CD4-positive, alpha-beta T cell treated with Interleukin-4 for 4 hours (primary cell): ENCODE data around the gene PRRG2.

Experiments
- DNase-seq: peaks from one replicate; pipeline ENCODE4 v3.0.0-alpha.2; 2020

Gene PRRG2

DNA sequence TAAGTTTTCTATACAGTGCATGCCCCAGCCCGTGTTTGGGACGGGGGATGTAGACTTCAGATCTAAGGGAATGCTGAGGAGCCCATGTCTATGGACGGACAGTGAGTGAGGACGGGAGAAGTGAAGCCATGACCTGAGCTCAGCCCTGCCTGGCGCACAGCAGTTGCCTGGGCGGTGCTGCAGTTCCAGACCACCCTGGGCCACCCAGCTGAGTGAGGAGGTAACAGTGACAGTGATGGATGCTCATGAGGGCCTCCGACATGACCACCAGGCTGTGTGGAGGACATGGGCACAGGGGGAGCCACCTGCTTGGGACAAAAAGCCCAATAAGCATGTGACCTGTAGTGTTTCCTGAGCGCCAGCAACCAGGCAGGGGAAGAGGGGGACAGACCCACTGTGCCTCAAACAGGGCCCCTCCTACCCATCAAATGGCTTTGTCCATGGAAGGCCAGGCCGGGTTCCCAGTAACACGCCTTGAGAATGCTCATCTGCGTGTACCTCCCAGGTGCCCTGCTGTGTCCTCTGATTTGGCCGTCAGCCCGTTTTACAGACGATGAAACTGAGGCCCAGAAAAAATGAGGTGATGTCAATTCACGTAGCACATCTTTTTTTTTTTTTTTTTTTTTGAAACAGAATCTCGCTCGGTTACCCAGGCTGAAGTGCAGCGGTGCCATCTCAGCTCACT is 23.3 kb upstream of the PRRG2 start:
- no peak for DNase-seq

DNA sequence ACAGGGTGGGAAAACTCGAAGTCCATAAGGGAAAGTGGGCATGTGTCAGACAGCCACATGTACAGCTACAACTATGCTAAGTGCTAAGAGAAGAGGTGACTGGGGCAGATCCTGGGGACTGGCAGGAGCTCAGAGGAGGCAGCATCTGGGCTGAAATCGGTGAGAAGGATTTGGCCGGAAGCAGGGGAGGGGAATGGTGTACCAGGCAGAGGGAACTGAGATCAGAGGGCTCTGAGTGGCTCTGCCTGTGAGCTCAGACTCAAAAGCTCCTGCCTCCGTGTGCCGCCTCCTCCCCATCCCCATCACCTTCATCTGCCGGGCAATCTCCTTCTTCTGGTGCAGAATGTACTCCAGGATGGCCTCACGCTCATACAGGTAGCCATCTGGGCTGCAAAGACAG is 22.5 kb upstream of the PRRG2 start:
- DNase-seq, result no peak

DNA sequence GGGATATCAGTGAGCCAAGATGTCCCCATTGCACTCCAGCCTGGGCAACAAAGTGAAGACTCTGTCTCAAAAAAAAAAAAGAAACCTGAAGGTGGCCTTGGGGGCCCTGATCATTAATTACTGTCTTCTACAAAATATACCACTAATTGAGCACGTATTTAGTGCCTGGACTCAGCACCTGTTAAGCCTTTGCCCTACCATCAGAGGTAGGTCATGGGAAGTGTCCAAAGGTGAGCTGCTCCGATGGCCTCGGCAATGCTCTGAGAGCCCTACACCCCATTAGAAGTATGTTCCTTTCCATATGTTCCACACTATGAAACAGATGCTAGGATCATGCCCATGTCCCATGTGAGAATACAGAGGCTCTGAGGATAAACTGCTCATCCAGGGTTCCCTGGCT is 21.7 kb upstream of the PRRG2 start:
- no peak for DNase-seq

DNA sequence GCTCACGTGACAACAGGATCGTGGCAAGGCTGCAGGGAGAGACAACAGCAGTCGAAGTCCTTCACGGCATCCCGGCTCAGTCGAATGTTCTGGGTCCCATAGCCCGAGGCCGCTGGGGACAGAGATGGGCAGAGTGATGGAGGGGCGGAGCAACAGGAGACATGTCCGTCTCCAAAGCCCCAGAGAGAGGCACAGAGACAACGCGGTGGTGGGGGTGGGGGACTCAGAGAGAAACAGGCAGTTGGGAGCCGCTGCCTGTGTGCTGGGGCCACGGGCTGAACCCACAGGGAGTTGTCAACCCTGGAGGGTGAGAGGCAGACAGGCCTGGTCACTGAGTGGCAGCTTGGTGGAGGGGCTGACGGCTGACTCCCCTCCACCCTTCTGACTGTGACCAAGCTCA is 21.2 kb upstream of the PRRG2 start:
- no peak for DNase-seq

DNA sequence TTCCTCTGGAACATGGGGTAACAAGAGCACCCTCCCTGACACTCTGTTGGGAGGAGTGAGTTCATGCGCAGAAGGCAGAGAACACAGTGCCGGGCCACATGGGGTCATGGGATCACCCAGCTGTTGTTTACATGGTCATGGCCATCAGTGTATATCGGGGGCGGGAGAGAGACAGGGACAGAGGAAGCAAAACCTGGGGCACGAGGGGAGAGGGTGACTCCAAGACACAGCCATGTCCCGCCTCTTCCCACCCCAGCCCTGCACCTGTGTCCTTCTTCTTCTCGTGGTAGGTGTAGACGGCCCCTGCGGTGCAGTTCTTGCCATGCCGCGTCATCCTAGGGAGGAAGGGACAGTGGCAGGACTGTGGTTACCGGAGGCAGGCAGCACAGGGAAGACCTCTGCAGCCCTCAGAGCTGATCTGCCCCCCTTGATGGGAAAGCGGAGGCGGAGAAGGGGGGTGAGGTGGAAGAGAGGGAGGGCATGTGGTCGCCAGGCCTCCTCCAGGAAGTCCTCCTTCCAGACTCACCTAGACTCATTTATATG is 20.7 kb upstream of the PRRG2 start:
- peak; percentile 48 for DNase-seq

DNA sequence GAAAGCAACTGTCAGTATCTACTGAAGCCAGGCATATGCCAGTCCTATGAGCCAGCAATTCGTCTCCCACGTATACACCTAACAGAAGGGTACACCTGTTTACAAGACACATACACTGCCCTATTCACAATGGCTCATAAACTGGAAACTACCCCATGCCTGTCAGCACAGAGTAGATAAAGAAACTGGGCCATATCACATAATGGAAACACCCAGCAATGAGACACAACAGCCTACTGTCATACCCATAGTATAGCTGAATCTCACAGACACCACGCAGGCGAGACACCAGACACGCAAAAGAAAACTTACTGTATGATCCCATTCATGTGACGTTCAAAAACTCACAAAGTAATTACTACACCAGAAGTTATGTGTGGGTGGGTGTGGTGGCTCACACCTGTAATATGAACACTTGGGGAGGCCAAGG is 16.5 kb upstream of the PRRG2 start:
- peak; percentile 79 for DNase-seq

DNA sequence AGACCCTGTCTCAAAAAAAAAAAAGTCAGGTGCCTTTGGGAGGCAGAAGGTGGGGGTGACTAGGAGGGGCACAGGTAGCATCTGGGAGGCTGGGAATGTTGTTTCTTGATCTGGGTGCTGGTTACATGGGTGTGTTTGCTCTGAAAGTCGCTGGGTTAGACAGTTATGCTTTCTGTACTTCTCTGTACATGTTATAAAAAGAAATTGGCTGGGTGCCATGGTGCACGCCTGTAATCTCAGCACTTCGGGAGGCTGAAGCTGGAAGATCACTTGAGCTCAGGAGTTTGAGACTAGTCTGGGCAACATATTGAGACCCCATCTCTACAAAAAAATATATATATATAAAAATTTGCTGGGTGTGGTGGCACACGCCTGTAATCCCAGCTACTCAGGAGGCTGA is 15.9 kb upstream of the PRRG2 start:
- DNase-seq, result no peak

DNA sequence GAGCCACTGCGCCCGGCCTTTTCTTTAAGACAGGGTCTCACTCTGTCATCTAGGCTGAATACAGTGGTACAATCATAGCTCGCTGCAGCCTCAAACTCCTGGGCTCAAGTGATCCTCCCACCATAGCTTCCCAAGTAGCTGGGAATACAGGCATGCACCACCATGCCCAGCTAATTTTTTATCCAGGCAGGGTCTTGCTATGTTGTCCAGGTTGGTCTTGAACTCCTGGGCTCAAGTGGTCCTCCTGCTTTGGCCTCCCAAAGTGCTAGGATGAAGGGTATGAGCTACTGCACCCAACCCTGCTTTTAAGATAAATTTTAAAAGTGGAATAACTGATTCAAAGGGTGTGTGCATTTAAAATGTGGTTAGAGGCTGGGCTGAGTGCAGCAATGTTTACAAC is 14.8 kb upstream of the PRRG2 start:
- DNase-seq, result no peak

DNA sequence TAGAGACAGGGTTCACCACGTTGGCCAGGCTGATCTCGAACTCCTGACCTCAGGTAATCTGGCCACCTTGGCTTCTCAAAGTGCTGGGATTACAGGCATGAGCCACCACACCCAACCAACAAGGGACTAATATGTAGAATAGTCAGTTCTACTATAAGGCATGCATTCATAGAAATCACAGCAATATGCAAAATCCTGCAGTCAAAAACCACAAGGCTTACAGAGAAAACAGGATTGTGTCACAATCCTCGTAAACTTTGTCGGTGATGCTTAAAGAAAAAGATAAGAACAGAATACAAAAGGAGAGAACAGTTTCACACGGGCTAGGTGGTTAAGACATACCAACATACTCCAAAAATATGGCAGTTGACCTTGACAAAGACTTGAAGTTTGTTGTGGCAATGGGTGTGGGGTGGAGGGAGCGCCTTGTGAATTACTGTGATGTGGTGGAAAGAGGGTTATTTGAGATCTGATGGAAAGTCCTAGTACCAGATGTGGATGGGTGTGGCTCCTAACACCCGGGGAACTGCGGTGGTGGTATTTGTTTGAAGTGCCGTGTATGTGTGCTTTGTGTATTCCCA is 13.2 kb upstream of the PRRG2 start:
- DNase-seq, result peak; percentile 95

DNA sequence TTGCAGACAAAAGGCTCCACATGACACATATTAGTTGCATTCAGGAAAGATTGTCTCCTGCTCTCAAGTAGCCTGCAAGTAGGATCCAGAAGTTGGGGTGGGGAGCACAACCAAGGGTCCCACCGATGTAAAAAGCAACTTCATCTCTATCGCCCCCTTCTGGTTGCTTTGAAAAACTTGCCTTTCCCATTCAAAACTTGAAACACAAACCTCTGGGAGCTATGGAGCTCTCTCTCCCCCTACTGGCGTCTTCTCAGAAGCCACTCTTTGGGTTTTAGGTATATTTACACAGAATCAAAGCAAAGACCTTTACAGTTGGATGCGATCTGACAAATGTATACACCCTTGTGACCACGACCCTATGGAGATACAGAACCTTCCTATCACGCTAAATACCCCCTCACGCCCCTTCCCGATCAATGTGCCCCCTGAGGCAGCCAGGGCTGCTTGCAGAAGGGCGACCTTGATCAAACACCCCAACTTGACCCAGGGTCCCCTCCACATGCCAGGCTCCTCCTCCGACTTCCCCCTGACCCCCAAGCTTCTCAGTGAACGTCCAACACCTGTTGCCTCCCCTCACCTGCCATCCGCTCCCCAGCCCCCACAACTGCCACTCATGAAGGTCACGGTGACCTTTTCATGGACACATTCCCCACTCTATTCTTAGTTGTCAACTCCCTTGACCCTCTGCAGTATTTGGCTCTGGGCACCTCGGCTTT is 10.8 kb upstream of the PRRG2 start:
- DNase-seq, result peak; percentile 86

DNA sequence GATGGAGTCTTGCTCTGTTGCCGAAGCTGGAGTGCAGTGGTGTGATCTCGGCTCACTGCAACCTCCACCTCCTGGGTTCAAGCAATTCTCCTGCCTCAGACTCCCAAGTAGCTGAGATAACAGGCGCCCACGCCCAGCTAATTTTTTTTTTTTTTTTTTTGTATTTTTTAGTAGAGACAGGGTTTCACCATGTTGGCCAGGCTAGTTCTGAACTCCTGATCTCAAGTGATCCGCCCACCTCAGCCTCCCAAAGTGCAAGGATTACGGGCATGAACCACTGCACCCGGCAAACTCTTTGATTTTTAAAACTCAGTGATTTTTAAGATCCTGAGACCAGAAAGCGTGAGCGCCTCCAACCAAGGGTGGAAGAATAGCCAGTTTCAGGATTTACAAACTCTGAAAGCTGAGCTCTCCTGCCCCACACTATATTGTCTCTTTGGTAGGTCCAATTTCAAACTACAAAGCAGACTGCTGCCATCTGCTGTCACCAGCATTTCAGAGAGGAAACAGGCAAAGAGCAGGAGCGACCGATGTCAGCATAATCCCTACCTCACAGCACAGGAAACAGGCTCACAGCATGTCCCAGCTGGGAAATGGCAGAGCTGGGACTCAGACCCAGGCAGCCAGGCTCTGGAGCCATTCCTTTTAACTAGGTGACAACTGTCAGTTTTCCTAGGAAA is 10.0 kb upstream of the PRRG2 start:
- DNase-seq, result peak; percentile 54

DNA sequence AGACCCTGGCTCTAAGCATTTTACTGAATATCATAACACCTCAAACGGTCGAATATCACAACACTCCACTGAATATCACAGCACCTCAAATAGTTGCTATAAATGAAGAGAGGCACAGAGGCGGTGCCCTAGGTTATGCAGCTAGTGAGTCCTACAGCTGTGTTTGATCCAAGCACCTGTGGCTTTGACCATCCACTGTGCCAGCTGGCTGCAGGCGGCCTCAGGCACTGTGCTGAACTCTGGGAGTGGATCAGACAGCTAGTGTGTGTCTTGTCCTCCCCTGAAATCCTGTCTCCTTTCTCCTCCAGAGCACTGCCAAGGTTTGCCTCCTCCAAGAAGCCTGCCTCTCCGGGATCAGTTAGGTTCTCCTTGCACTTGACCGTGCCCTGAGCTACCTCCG is 8.1 kb upstream of the PRRG2 start:
- DNase-seq, result no peak

DNA sequence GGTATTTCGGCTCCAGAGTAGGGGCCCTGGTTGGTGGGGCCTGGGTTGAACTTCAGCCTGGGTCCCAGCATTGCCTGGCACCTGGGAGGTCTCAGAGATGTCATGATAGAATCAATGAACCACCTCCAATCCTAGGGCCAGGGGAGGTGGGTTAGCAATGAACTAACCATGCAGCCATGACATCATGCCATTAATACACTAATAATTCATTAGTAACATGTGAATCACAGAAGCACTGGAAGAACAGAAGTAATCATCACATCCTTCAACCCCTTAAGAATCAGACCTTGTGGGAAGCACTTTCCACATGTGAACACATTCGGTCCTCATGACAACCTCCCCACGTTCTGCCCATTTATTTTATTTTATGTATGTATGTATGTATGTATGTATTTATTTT is 7.7 kb upstream of the PRRG2 start:
- no peak for DNase-seq

DNA sequence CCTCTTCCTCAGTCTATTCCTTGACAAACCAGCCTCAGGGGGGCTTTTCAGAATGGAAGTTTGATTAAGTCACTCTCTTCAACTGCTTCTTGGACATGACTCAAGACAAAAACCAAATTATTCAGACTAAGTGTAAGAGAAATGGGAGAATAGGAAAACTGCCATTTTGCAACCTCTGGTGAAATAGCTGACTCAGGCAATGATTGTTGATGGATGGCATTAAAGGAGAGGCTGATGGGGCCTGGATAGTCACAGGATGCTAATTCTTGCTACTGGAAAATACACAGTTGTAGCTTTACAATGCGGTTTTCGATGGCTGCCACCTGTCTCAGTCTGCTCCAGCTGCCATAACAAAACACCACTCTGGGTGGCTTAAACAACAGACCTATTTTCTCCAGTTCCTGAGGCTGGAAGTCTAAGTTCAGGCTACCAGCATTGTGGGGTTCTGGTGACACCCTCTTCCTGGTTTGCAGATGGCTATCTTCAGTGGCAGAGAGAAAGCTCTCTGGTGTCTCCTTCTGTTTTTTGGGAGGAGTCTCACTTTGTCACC is 6.8 kb upstream of the PRRG2 start:
- no peak for DNase-seq

DNA sequence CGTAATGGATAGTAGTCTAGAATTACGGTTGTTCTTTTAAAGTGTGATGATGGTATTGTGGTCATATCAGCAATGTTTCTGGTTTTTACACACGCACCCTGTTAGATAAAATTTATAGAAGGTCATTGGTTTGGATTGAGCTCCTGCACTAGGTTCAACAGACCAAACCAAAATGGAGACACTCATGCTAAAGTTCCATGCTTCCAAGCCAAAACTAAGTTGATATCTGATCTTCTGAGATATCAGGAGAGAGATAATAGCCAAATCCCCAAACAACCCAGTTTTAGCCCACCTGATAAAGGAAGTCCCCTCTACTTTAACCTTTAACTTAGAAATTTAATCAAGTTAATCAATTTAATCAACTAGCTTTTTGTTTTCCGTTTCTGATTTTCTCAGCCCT is 1.9 kb upstream of the PRRG2 start:
- no peak for DNase-seq

DNA sequence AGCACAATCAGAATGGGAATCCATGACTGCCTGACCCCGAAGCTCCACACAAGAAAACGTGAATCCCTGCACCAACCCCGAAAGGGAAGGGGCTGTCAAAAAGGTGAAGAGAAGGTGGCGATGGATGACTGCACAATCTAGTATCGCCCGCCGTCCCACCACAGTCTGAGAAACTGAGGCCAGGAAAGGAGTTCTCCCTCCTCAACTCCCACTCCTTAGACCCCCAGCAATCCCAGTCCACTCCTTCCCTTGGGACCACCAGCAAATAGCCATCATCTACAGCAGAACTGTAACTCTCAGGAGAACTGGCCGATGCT is 1.2 kb upstream of the PRRG2 start:
- no peak for DNase-seq

DNA sequence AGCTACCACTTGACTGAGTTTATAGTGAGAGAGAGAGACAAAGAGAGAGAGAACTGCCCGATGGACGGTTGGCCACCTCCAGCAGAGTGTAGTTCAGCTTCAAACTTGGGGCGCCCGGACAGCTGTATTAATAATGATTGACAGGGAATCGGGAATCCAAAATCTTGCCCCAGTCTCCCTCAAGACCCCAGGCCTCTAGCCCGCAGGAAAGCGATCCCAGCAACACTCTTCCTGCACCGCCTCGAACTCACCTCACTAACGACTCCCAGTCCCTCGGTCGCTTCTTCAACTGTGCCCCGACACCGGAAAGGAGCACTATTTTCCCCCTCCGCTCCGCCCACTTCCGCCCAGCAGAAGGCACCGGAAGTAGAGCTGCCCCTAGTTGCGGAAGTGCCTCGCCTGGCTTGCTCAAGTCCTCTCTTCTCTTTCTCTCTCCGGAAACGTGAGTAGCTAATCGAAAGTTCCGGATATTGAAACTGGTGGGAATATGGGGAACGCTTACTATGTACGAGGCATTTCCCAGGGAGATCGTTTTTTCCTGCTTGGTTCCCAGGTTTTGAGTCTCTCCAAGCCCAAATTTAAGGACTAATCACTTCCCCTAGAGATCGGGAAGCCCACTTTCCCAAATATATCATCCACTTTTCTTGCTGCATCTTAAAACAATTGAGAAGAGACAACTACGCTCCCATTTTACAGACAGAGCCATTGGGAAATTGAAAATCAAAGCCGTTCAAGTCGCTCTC is 681 bp upstream of the PRRG2 start, which contains the start of gene NOSIP:
NOSIP (minus strand) TSS at position 293 of the 743 bp plus-strand sequence. CDS start 19,865 bp downstream, outside the sequence.
- peak; percentile 97 for DNase-seq

DNA sequence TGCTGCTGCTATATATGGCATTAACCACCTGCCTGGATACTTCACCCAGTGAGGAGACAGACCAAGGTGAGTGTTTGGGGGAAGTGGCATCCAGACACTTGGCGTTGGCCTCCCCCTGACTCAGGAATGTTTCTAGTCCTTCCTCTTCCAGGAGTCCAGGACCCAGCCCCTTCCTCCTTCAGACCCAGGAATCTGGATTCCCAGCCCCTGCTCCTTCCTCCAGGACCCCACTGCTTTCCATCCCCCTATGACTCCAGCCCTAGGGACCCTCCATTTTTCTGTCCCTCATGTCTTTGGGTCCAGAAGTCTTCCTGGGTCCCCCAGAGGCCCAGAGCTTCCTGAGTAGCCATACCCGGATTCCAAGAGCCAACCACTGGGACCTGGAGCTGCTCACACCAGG is 2.1 kb downstream of the PRRG2 start:
- no peak for DNase-seq

DNA sequence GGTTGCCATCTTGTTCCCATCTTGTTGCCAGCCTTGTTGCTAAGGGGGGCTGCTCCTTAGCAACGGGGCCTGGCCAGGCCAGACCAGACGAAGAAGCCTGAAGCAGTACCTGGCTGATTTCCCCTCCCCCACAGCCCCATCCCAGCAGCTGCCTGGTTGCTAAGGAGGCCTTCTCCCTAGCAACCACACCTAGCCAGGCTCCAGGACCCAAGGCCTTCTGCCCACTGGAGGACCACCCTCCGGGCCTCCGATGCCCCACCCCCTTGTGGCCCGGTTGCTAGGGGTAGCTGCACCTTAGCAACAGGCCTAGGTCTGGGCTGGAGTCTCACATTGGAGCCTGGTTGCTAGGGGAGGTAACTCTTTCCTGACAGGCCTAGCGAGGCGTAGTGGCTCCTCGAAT is 3.9 kb downstream of the PRRG2 start:
- DNase-seq, result no peak

DNA sequence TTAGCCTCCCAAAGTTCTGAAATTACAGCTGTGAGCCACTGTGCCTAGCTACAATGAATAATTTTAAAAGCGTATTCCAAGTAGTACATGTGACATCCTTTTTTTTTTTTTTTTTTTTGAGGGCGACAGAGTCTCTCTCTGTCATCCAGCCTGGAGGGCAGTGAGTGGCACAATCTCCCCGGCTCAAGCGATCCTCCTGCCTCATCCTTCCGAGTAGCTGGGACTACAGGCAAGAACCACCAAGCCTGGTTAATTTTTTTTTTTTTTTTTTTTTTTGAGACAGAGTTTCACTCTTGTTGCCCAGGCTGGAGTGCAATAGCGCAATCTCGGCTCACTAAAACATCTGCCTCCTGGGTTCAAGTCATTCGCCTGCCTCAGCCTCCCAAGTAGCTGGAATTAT is 6.1 kb downstream of the PRRG2 start:
- DNase-seq, result no peak

DNA sequence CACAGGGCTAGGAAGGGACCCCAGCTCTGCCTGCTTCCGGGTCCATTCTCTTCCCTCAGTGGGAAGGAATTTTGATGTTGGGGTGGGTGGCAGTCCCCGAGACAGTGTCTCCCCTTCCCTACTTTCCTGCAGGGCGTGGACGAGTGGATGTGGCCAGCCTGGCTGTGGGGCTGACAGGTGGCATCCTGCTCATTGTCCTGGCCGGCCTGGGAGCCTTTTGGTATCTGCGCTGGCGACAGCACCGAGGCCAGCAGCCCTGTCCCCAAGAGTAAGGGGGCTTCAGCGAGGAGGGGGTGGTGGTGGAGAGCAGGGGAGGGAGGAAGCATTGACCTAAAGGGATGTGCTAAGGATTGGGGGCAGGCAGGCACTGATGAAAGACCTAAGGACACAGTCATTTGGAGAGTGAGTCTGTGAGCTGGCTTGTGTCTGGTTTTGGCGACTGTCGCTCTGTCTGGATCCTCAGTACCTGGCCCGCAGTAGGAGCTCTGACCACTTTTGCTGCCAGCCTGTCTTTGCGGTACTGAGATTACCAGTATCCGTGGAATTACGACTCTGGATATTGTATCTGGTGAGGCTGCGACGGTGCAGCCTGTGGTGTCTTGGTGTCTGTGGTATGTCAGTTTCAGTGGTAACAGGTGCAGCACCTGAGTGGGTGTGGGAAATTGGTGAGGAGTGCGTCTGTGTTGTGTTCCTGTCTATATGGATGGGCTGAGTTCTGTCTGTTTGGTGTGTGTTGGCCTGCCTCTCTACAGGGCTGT is 7.4 kb downstream of the PRRG2 start:
- no peak for DNase-seq

DNA sequence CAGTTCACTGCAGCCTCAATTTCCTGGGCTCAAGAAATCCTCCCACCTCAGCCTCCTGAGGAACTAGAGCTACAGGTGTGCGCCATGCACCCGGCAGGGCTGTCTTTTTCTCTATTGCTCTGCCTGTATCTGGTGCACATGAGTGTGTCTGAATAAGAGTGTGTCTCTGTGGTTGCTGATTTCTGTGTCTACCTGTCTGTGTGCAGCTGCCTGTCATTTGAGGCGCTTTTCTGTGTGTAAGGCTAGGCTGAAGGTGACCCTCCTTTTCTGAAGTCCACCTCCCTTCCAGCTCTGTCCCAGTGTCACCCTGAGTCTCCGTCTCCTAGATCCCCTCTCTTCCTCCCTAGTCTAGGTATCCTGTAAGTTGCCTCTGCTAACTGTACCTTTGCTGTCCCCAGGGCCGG is 8.4 kb downstream of the PRRG2 start:
- DNase-seq, result no peak
